Coronary artery (tissue), 2 donors: ENCODE measurements around the gene KCNT1.

Experiments used
- DNase-seq: peaks from one replicate; pipeline ENCODE4 v3.0.0-alpha.2; 2017; ENCODE audit warnings: low spot score
- H3K27ac ChIP-seq, 2 donors: fragments of 200-600 bp; sonication (generic); one replicate each; pipeline ENCODE4 v1.5.1; 2016 to 2019
- H3K4me3 ChIP-seq: fragments of 200-600 bp; sonication (generic); 2 replicates; pipeline ENCODE4 v1.5.1; 2016; ENCODE audit warnings: mild to moderate bottlenecking, moderate library complexity
- CTCF ChIP-seq: fragments of 200-600 bp; sonication (generic); IDR thresholded peaks from one replicate; pipeline ENCODE4 v1.5.1; 2019; ENCODE audit warnings: antibody characterized with exemption

The KCNT1 gene

GRCh38 chr9:135701959-135702721 lies at the start of gene KCNT1:
KCNT1 (plus strand) TSS chr9:135702185; CDS start chr9:135702259, 74 bp downstream.
- Histone ChIP-seq H3K27ac (no peak within 1 kb of the TSS), H3K4me3 (peak within 1 kb of the TSS; percentile 58)
- peak; percentile 68 for TF ChIP-seq CTCF
- no peak for DNase-seq

- peak; percentile 59 for DNase-seq
- Histone ChIP-seq H3K27ac (no peak overlapping the region), H3K4me3 (no peak overlapping the region)
- no peak for TF ChIP-seq CTCF
Measured at GRCh38 chr9:135655317-135655716, 46.7 kb upstream of the KCNT1 start.

- H3K4me3 ChIP-seq: no peak overlapping the region
- no peak overlapping the region for H3K27ac ChIP-seq
- peak; percentile 60 for DNase-seq
- no peak for TF ChIP-seq CTCF
Measured at GRCh38 chr9:135657416-135657815, 44.6 kb upstream of the KCNT1 start.

- no peak for TF ChIP-seq CTCF
- H3K4me3 ChIP-seq: no peak overlapping the region
- peak; percentile 8 for DNase-seq
- no peak overlapping the region for H3K27ac ChIP-seq
Measured at GRCh38 chr9:135659252-135659651, 42.7 kb upstream of the KCNT1 start.

- Histone ChIP-seq H3K27ac (no peak overlapping the region), H3K4me3 (no peak overlapping the region)
- peak; percentile 14 for DNase-seq
- TF ChIP-seq CTCF: no peak
Measured at GRCh38 chr9:135660407-135660806, 41.6 kb upstream of the KCNT1 start.

GRCh38 chr9:135661816-135662560 lies 40.0 kb upstream of the KCNT1 start:
- Histone ChIP-seq H3K4me3 (no peak overlapping the region), H3K27ac (no peak overlapping the region)
- no peak for TF ChIP-seq CTCF
- DNase-seq: peak; percentile 26
